IMR-90 (cell line): Measurements from ENCODE around the gene PTGES2. TPM values are rescaled to one million over a fixed set of nuclear protein-coding genes. Genes with fewer than 3 reads are reported as not detected.

ENCODE experiments used
- ATAC-seq: fragments of 200-7000 bp; cut with Tn5 transposase; 2 replicates; pipeline ENCODE4 v1.9.1; 2020; ENCODE audit warnings: low read depth, mild to moderate bottlenecking, moderate library complexity
- BruUV-seq: library from RNA; stranded (reverse); fragments of 400-500 nt; replicated peaks from 2 replicates; lab custom pipeline; 2021; lab: Mats Ljungman, UMichigan
- CTCF ChIA-PET: fragments of 300-600 bp; formaldehyde crosslinking; extraction: SDS; loops from one replicate; lab custom pipeline; 2021; ENCODE audit warnings: antibody characterized with exemption; lab: Yijun Ruan, JAX
- POLR2A ChIA-PET: fragments of 300-600 bp; sonication (Branson Sonifier 250); formaldehyde crosslinking; loops from one replicate; lab custom pipeline; 2022; ENCODE audit warnings: antibody characterized with exemption; ENCODE audit not compliant: unreplicated experiment; lab: Charles Lee
- DNase-seq: peaks from one replicate; pipeline ENCODE4 v3.0.0; 2013
- H2AFZ ChIP-seq: replicated peaks from 2 replicates; pipeline ENCODE3; 2013; ENCODE audit warnings: low read length, mild to moderate bottlenecking; ENCODE audit not compliant: poor library complexity
- H2AK5ac ChIP-seq: 2 replicates; pipeline ENCODE4 v1.6.1; 2013; ENCODE audit warnings: low read depth, low read length, inconsistent platforms
- H2AK9ac ChIP-seq: replicated peaks from 2 replicates; pipeline ENCODE3; 2013; ENCODE audit warnings: mild to moderate bottlenecking, low read depth, low read length, moderate library complexity; ENCODE audit not compliant: poor library complexity
- H2BK120ac ChIP-seq: 2 replicates; pipeline ENCODE4 v1.6.1; 2013; ENCODE audit warnings: low read depth, low read length, inconsistent platforms
- H2BK15ac ChIP-seq: 3 replicates; pipeline ENCODE4 v1.6.1; 2013; ENCODE audit warnings: low read depth, low read length, inconsistent platforms
- H2BK20ac ChIP-seq: 2 replicates; pipeline ENCODE4 v1.6.1; 2013; ENCODE audit warnings: low read depth, mild to moderate bottlenecking, inconsistent platforms, low read length, moderate library complexity
- H2BK5ac ChIP-seq: 2 replicates; pipeline ENCODE4 v1.6.1; 2013; ENCODE audit warnings: mild to moderate bottlenecking, low read depth, low read length, inconsistent platforms; ENCODE audit not compliant: poor library complexity, severe bottlenecking
- H3K14ac ChIP-seq: replicated peaks from 2 replicates; pipeline ENCODE4 v1.6.1; 2013; ENCODE audit warnings: low read depth, low read length, inconsistent platforms
- H3K18ac ChIP-seq: 2 replicates; pipeline ENCODE4 v1.6.1; 2013; ENCODE audit warnings: low read depth, low read length, control low read depth
- H3K23ac ChIP-seq: 2 replicates; pipeline ENCODE4 v1.6.1; 2013; ENCODE audit warnings: low read depth, low read length, inconsistent platforms
- H3K27ac ChIP-seq: 2 replicates; pipeline ENCODE4 v1.5.1; 2013; ENCODE audit warnings: mild to moderate bottlenecking, control low read depth, low read length; ENCODE audit not compliant: insufficient read depth
- H3K27me3 ChIP-seq: 2 replicates; pipeline ENCODE4 v1.6.1; 2013; ENCODE audit warnings: low read length; ENCODE audit not compliant: control insufficient read depth, insufficient read depth
- H3K36me3 ChIP-seq: 2 replicates; pipeline ENCODE4 v1.6.1; 2013; ENCODE audit warnings: low read length, mixed read lengths; ENCODE audit not compliant: control insufficient read depth, insufficient read depth
- H3K4ac ChIP-seq: 2 replicates; pipeline ENCODE4 v1.6.1; 2013; ENCODE audit warnings: low read depth, low read length, inconsistent platforms
- H3K4me1 ChIP-seq: 2 replicates; pipeline ENCODE4 v1.6.1; 2013; ENCODE audit warnings: low read length, mixed read lengths; ENCODE audit not compliant: control insufficient read depth, insufficient read depth
- H3K4me2 ChIP-seq: 2 replicates; pipeline ENCODE4 v1.6.1; 2013; ENCODE audit warnings: low read depth, mild to moderate bottlenecking, control low read depth, low read length, moderate library complexity
- H3K4me3 ChIP-seq: 2 replicates; pipeline ENCODE4 v1.5.1; 2013; ENCODE audit warnings: low read depth, mild to moderate bottlenecking, control low read depth, low read length, moderate library complexity; ENCODE audit not compliant: insufficient read depth
- H3K56ac ChIP-seq: 2 replicates; pipeline ENCODE4 v1.6.1; 2013; ENCODE audit warnings: low read length, inconsistent platforms; ENCODE audit not compliant: insufficient read depth; ENCODE audit errors: extremely low read depth
- H3K79me1 ChIP-seq, 2 experiments: 2 replicates each; pipeline ENCODE4 v1.6.1; 2013; ENCODE audit warnings: low read length in 2 of 2, inconsistent platforms in 1 of 2, low read depth in 1 of 2
- H3K9ac ChIP-seq: 2 replicates; pipeline ENCODE4 v1.6.1; 2013; ENCODE audit warnings: low read depth, low read length, control low read depth
- H3K9me1 ChIP-seq: 2 replicates; pipeline ENCODE4 v1.6.1; 2013; ENCODE audit warnings: low read length, inconsistent platforms; ENCODE audit not compliant: insufficient read depth
- H3K9me3 ChIP-seq: 2 replicates; pipeline ENCODE4 v1.6.1; 2013; ENCODE audit warnings: low read length; ENCODE audit not compliant: control insufficient read depth, insufficient read depth
- H4K20me1 ChIP-seq: 2 replicates; pipeline ENCODE4 v1.6.1; 2013; ENCODE audit warnings: low read length, inconsistent platforms; ENCODE audit not compliant: insufficient read depth
- H4K5ac ChIP-seq: 2 replicates; pipeline ENCODE4 v1.6.1; 2013; ENCODE audit warnings: mild to moderate bottlenecking, low read depth, low read length, control low read depth
- H4K8ac ChIP-seq, 2 experiments: 2 replicates each; pipeline ENCODE4 v1.6.1; 2013; ENCODE audit warnings: low read depth in 2 of 2, low read length in 2 of 2, control low read depth in 1 of 2, inconsistent platforms in 1 of 2
- H4K91ac ChIP-seq: 2 replicates; pipeline ENCODE4 v1.6.1; 2013; ENCODE audit warnings: low read depth, low read length, inconsistent platforms; ENCODE audit not compliant: insufficient read depth
- BHLHE40 ChIP-seq: fragments of 150-350 bp; IDR thresholded peaks from 2 replicates; pipeline ENCODE4 v1.6.1; 2016; ENCODE audit warnings: mild to moderate bottlenecking, low read depth, low read length
- CEBPB ChIP-seq: IDR thresholded peaks from 2 replicates; pipeline ENCODE4 v1.6.1; 2012; ENCODE audit warnings: low read depth, low read length, improper control_type of control experiment
- MAFK ChIP-seq: IDR thresholded peaks from 2 replicates; pipeline ENCODE4 v1.6.1; 2012; ENCODE audit warnings: low read depth, low read length, improper control_type of control experiment
- NFE2L2 ChIP-seq: fragments of 150-350 bp; IDR thresholded peaks from 2 replicates; pipeline ENCODE4 v1.6.1; 2016; ENCODE audit warnings: low read depth, mild to moderate bottlenecking, low read length
- POLR2A ChIP-seq: IDR thresholded peaks from 2 replicates; pipeline ENCODE4 v1.6.1; 2012; ENCODE audit warnings: mild to moderate bottlenecking, low read depth, low read length
- RAD21 ChIP-seq: IDR thresholded peaks from 2 replicates; pipeline ENCODE4 v1.6.1; 2012; ENCODE audit warnings: low read length, improper control_type of control experiment
- SMC3 ChIP-seq: fragments of 150-350 bp; IDR thresholded peaks from 2 replicates; pipeline ENCODE4 v1.6.1; 2016; ENCODE audit warnings: low read depth, mild to moderate bottlenecking, antibody characterized with exemption, low read length, moderate library complexity
- WGBS, 2 experiments: methylation state at CpG; one replicate each; pipeline versions ENCODE4 v1.1.5 to v1.1.7; 2013; ENCODE audit warnings: missing lambda C conversion rate in 2 of 2; ENCODE audit not compliant: insufficient read length in 1 of 2; ENCODE audit errors: extremely low coverage in 2 of 2; 5-methylcytosine and 5-hydroxymethylcytosine counted together
- dilution Hi-C: fragments of 300-500 bp; cut with HindIII; formaldehyde crosslinking; loops from one replicate; pipeline ENCODE4 v1.14.3; 2018; ENCODE audit warnings: low sequenced_read_pairs; ENCODE audit not compliant: unreplicated experiment
- in situ Hi-C: fragments of 300-500 bp; cut with MboI; formaldehyde crosslinking; loops from 3 replicates; pipeline ENCODE4 v1.14.3; 2019; ENCODE audit warnings: low sequenced_read_pairs, inconsistent platforms, mixed read lengths
- intact Hi-C: fragments of 100-400 bp; cut with micrococcal nuclease; formaldehyde crosslinking; loops from 2 replicates; pipeline ENCODE4 v1.10.0; 2022
- polyA plus RNA-seq, 3 experiments: library from polyadenylated mRNA; depleted of rRNA; stranded (reverse); fragments of >200 nt; gene quantifications; 2 replicates each; pipeline ENCODE4 v1.2.3, GENCODE V29; 2012; ENCODE audit warnings: low replicate concordance in 1 of 3
- total RNA-seq: library from RNA; depleted of rRNA; stranded (reverse); fragments of >200 nt; gene quantifications from 2 replicates; pipeline ENCODE4 v1.2.3, GENCODE V29; 2012

Gene PTGES2
- total and polyA plus RNA-seq, 2 of the 4 experiments (the other 2 are of a cell fraction), result 100 to 107 TPM

GRCh38 chr9:128161215-128161902, 33.8 kb upstream of the PTGES2 start (continued):
- TF ChIP-seq BHLHE40 (no peak), SMC3 (no peak), CEBPB (no peak), POLR2A (no peak), RAD21 (no peak), NFE2L2 (no peak)

- Histone ChIP-seq H3K56ac (peak overlapping the region; percentile 43; the same call in 1 of the 2 replicates), H3K4me3 (peak overlapping the region; percentile 82), H3K27me3 (0 out of 2 replicates have a peak, but pooled peaks cover 3% of the 10 kb centered on the region), H3K9me3 (no peaks in the 10 kb centered on the region), H3K4me1 (peaks cover 1% of the 10 kb centered on the region; the same call in 1 of the 2 replicates), H3K9ac (peak overlapping the region; percentile 59), H3K79me1 (peaks cover 10 to 38% of the 10 kb centered on the region in 2 experiments; a peak in 3 of 4 replicates), H2BK15ac (no peak overlapping the region), H4K20me1 (peaks cover 11% of the 10 kb centered on the region), H2BK20ac (no peak overlapping the region), H3K36me3 (peaks cover 27% of the 10 kb centered on the region), H3K27ac (peak overlapping the region; percentile 63; the same call in 1 of the 2 replicates), H3K4ac (peak overlapping the region; percentile 71), H3K14ac (peak overlapping the region; percentile 62), H3K4me2 (peak overlapping the region; percentile 95), H3K23ac (peak overlapping the region; percentile 55; the same call in 1 of the 2 replicates), H3K9me1 (peaks cover 5% of the 10 kb centered on the region), H2BK5ac (peak overlapping the region; percentile 48), H2BK120ac (no peak overlapping the region), H4K91ac (no peak overlapping the region), H4K5ac (no peak overlapping the region), H2AK9ac (peak overlapping the region; percentile 48), H4K8ac (peak overlapping the region; percentile 73 to 87; a peak in 3 of 4 replicates), H2AFZ (peak overlapping the region; percentile 95), H2AK5ac (peak overlapping the region; percentile 68; the same call in 1 of the 2 replicates), H3K18ac (no peak overlapping the region)
- intact Hi-C loops, result no loop called here
- no TSS peak for BruUV-seq
- in situ Hi-C loops, result no loop called here
- ChIA-PET CTCF (interaction anchor here (1.1 kb wide), 1 partner anchor 23 kb away, joined by 3 read pairs; no protein-coding TSS in a partner anchor), POLR2A (no interaction called here)
- DNase-seq, result peak; percentile 30
- ATAC-seq, result peak; percentile 3
- dilution Hi-C loops, result no loop called here
- TF ChIP-seq MAFK (peak; percentile 71), BHLHE40 (no peak)
- 0% methylated on average over 6 of the region's 23 CpGs; no CpG with 5 or more reads in 1 of the 2 experiments for WGBS, 2 experiments
Observed at GRCh38 chr9:128160603-128160987, 33.1 kb upstream of the PTGES2 start.
